ENCODE results near the gene GOLGA6L10.
"Not testable (repeated sequence)": the region's sequence is repeated elsewhere in the genome, so short reads cannot be mapped to it uniquely, and the experiment has no call there.

Gene GOLGA6L10

DNA sequence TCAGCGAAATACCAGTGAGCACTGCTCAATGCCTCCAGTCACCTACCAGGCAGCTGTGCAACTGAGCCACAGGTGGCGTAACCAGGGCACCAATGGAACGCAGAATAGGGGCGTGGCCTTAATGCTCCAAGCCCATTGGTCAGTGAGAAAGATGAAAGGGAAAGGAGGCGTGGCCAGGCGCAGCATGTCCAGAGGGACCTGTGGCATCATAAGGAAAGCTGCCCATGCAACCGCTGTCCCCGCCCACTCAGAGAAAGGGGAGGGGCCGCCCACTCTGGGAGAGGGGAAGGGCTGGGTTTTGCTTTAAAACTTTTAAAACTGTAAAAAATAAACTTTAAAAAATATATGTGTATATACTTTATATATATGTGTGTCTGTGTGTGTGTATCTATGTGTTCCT lies at the start of gene GOLGA6L10:
Gene GOLGA6L10, minus strand, starts transcription at position 101 of the 400 bp plus-strand sequence. Its CDS starts 100 bp downstream, at position 1.
- H3K4me3 ChIP-seq (ENCODE audit: low read depth, low read length): not testable (repeated sequence)

DNA sequence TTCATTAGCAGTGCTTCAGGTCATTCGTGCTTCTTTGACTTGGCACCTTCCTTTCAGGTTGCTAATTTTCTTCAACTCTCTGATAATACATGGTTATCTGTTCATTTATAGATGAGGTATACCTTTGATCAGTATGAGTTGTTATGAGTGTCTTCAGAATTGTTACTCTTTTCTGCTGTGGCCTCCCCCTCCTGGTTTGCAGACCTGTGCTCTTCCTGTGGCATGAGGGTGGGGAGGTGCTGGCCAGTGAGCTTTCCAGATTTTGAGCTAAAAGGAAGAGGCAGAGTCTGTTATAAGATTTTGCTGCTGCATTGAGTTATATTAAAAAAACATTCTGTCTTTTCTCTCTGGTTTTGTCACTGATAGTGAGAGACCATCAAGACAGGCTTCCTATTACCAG lies 49.5 kb upstream of the GOLGA6L10 start:
- no peak for TF ChIP-seq CTCF (IDR thresholded peaks at IDR 0.05; ENCODE audit: control insufficient read depth, extremely low read depth, insufficient read depth)
- H3K4me3 ChIP-seq (ENCODE audit: low read depth, low read length): no peak overlapping the region
- no peak for DNase-seq (ENCODE audit: low read depth)

More for the DNA sequence above, at the start of gene GOLGA6L10:
- DNase-seq (ENCODE audit: low read depth): not testable (repeated sequence)

GRCh38 chr15:82397817-82398216 lies 48.5 kb upstream of the GOLGA6L10 start:
- TF ChIP-seq CTCF (IDR thresholded peaks at IDR 0.05; ENCODE audit: control insufficient read depth, extremely low read depth, insufficient read depth): no peak
- H3K4me3 ChIP-seq (ENCODE audit: low read depth, low read length): no peak overlapping the region
- no peak for DNase-seq (ENCODE audit: low read depth)

DNA sequence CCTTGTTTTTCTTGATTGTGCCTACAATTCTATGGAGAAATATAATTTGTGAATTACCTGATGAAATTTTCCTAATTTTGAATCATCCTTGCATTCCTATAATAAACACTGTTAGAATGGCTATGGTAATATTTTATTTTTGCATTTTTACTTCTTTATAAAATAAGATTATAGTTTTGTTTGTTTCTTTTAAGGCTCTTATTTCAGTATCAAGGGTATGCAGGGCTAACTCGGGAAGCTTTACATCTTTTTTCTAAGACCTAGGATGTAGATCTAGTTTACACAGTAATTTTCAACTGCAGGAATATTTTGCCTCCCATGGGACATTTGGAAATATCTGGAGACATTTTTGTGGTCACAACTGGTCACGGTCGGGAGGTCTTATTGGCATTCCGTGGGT lies 46.5 kb upstream of the GOLGA6L10 start:
- DNase-seq (ENCODE audit: low read depth); H3K4me3 ChIP-seq (ENCODE audit: low read depth, low read length): not testable (repeated sequence)

DNA sequence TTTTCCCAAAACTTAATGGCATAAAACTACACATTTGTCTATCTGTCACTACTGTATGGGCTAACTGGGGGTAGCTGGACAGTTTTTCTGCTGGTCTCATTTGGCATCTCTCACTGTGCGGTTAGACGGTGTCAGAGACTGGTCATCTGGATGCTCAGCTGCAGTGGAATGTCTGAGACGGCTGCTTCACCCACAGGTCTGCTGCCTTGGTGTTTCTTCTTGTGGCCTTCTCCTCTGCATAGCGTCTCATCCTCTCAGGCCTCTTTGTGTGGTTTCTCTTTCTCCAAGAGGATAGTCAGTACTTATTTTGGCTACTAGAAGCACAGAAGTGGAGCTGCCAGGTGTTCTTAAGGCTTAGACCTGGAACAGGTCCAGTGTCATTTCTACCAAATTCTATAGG lies 44.4 kb upstream of the GOLGA6L10 start:
- H3K4me3 ChIP-seq (ENCODE audit: low read depth, low read length): no peak overlapping the region
- DNase-seq (ENCODE audit: low read depth): no peak
- TF ChIP-seq CTCF (IDR thresholded peaks at IDR 0.05; ENCODE audit: control insufficient read depth, extremely low read depth, insufficient read depth): no peak

GRCh38 chr15:82392077-82392476 lies 42.8 kb upstream of the GOLGA6L10 start:
- DNase-seq (ENCODE audit: low read depth); H3K4me3 ChIP-seq (ENCODE audit: low read depth, low read length): not testable (repeated sequence)

DNA sequence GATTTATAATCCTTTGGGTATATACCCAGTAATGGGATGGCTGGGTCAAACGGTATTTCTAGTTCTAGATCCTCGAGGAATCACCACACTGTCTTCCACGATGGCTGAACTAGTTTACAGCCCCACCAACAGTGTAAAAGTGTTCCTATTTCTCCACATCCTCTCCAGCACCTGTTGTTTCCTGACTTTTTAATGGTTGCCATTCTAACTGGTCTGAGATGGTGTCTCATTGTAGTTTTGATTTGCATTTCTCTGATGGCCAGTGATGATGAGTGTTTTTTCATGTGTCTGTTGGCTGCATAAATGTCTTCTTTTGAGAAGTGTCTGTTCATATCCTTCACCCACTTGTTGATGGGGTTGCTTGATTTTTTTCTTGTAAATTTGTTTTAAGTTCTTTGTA lies 40.9 kb upstream of the GOLGA6L10 start:
- H3K4me3 ChIP-seq (ENCODE audit: low read depth, low read length); DNase-seq (ENCODE audit: low read depth): not testable (repeated sequence)

- not testable (repeated sequence) for H3K4me3 ChIP-seq (ENCODE audit: low read depth, low read length); DNase-seq (ENCODE audit: low read depth)
Measured at GRCh38 chr15:82387209-82387608, 37.9 kb upstream of the GOLGA6L10 start.

DNA sequence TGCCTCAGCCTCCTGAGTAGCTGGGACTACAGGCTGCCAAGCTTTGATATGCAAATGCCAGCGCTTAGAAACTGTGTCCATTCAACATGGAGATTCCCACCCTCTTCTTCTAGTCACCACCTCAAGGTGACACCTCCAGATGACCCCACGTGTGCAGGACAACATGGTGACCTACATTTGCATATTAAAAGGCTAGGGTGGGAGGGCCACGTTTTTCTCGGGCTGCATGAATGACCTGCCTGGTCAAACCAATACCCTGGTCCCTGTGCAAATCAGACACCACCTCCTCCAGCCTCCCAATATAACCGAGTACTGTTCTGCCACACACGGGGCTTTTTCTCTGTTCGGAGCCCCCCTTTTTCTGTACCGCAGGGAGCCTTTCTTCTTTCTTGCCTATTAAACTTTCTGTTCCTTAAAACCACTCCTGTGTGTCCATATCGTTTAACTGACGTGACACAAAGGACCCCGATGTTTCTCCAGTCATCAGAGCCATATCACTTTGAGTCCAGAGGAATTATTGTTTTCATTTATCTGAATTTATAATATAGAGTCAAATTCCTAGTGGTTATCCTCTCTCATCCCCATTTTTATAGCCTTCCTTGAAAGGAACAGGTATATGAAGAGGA lies 32.2 kb upstream of the GOLGA6L10 start:
- DNase-seq (ENCODE audit: low read depth); H3K4me3 ChIP-seq (ENCODE audit: low read depth, low read length): not testable (repeated sequence)

DNA sequence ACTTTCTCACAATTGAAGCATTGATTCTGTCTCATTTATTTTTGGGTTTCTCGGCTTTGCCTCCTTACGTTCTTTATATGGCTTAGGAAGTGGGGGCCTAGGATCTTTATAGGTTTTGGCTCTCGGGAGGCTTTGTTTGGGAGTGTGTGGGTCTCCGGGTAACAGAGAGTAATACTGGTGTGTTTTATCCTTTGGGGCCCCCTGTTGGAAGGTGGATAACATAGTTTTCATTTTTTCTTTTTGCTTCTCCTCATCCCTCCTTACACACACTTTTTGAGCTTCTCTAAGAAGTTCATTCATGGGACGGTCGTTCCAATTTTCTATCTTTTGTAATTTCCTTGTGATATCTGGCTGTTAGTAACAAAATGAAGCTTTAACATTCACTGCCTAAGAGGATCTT lies 30.3 kb upstream of the GOLGA6L10 start:
- not testable (repeated sequence) for DNase-seq (ENCODE audit: low read depth); H3K4me3 ChIP-seq (ENCODE audit: low read depth, low read length)

- DNase-seq (ENCODE audit: low read depth): peak; percentile 7
- not testable (repeated sequence) for H3K4me3 ChIP-seq (ENCODE audit: low read depth, low read length)
Measured at GRCh38 chr15:82373661-82374060, 24.4 kb upstream of the GOLGA6L10 start.

DNA sequence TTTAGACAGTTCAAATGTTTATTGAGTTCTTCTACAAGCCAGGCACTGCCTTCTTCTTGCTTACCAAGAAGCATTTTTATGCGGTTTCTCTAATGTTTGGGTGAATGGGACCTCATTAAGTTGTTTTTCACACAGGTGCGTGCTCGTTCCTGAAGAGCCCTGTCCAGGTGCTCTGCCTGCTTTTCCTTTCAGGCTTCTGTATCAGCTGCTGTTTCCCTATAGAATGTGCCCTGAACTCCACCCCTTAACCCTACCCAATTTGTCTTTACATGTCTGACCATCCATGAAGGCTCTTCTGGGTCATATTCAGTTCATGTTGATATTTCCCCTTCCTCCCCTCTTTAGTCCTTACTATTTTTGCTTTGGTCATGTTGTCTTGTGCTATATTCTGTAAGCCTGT lies 22.4 kb upstream of the GOLGA6L10 start:
- H3K4me3 ChIP-seq (ENCODE audit: low read depth, low read length): no peak overlapping the region
- TF ChIP-seq CTCF (IDR thresholded peaks at IDR 0.05; ENCODE audit: control insufficient read depth, extremely low read depth, insufficient read depth): no peak
- DNase-seq (ENCODE audit: low read depth): no peak

DNA sequence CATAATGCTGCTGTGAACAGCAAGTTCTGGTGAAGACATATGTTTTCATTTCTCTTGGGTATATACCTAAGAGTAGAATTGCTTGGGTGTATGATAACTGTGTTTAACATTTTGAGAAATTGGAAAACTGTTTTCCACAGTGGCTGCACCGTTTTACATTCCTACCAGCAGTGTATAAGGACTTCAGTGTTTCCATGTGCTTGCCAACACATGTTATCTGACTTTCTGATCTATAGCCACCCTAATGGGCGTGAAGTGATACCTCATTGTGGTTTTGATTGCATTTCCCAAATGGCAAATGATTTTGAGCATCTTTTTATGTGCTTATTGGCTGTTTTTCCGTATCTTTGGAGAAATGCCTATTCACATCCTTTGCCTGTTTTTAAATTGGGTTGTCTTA lies 18.5 kb upstream of the GOLGA6L10 start:
- not testable (repeated sequence) for H3K4me3 ChIP-seq (ENCODE audit: low read depth, low read length); DNase-seq (ENCODE audit: low read depth)
